VCaP (cell line): ENCODE results near the gene KDM5A.

ENCODE experiments used
- H3K27ac ChIP-seq: fragments of 450-650 bp; 2 replicates; pipeline ENCODE4 v1.5.1; 2017
- TF ChIP-seq, protein P1 (sequence below): fragments of 450-650 bp; conservative IDR thresholded peaks from 2 replicates; pipeline ENCODE4 v1.5.1; 2017; ENCODE audit warnings: mild to moderate bottlenecking, moderate library complexity

Gene KDM5A

DNA sequence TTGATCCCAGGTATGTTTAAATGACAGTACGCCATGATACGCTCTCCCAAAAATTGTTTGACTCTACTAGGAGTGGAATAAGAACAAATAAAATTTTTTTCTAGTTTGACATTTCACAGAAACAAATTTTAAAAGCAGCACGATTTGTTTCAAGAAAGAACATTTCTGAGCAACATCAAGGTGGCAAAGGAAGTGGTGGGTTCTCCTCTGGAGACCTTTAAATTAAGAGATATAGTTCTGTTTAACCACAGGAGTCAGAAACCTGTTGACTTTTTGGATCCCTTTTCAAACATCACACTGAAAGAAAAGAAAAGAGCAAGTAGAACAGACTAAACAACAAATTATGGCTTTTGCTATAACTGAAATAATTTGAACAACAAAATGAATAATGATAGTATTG is 124.0 kb downstream of the KDM5A start:
- no peak overlapping the region for H3K27ac ChIP-seq
- TF ChIP-seq, protein P1, sequence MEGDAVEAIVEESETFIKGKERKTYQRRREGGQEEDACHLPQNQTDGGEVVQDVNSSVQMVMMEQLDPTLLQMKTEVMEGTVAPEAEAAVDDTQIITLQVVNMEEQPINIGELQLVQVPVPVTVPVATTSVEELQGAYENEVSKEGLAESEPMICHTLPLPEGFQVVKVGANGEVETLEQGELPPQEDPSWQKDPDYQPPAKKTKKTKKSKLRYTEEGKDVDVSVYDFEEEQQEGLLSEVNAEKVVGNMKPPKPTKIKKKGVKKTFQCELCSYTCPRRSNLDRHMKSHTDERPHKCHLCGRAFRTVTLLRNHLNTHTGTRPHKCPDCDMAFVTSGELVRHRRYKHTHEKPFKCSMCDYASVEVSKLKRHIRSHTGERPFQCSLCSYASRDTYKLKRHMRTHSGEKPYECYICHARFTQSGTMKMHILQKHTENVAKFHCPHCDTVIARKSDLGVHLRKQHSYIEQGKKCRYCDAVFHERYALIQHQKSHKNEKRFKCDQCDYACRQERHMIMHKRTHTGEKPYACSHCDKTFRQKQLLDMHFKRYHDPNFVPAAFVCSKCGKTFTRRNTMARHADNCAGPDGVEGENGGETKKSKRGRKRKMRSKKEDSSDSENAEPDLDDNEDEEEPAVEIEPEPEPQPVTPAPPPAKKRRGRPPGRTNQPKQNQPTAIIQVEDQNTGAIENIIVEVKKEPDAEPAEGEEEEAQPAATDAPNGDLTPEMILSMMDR: no peak

DNA sequence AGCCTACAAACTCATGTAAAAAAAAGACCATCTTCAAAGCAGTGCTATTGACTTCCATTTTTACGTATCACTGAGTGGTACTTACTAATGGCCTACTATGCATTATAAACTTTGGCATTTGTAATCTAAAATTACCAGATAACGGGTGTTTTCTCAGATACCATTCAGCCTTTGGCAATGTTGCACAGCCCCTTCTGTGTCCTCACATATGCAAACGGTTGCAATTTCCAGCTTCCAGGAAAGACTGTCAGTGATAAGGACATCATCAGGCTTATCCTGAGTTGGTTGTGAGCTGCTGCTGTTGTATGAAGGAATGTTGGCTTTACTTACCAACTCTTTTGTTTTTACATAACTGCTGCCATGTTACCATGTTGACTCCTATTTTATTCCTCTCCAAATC is 124.9 kb downstream of the KDM5A start:
- H3K27ac ChIP-seq: no peak overlapping the region
- TF ChIP-seq, protein P1: no peak

DNA sequence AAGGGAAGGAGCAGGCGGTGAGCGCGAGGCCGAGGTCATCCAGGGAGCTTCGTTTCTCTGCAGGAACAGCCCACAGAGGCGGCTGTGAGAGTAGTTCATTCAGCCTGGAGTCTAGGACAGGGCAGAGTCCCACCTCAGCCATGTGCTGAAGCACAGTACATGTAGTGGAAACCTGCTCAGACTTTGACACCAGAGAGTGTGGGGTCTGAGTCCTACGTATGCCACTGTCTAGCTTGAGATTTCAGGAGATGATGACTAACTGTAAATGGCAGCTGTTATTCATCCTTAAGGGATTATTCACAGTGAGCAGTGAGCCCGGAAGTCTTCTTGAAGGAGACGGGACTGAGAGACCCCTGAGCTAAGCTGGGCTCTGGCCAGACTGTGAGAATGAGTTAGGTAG is 125.5 kb downstream of the KDM5A start:
- H3K27ac ChIP-seq: no peak overlapping the region
- TF ChIP-seq, protein P1: no peak

DNA sequence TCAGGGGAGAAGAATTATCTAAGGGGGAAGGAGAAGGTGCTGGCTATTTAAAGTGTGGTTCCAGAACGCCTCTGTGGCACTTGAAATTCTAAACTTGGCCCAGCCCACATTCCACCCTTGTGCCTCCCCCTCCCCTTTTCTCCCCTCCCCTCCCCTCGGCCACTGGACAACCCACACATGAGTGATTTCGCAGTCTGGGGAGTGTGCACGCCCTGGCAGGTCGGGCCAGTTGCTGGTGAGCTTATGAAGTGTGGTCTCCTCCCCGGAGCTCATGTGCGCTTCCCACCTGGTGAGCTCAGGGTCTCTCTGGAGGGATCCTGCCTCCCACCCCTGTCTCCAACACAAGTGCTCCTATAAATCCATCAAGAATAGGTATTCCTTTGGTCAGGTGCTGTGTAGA is 126.3 kb downstream of the KDM5A start, which contains the start of gene SLC6A13:
Gene SLC6A13 (minus strand): TSS at position 20 of the 400 bp plus-strand sequence. CDS start 2,784 bp downstream, outside the sequence.
- TF ChIP-seq, protein P1: no peak
- H3K27ac ChIP-seq: no peak within 1 kb of the TSS

DNA sequence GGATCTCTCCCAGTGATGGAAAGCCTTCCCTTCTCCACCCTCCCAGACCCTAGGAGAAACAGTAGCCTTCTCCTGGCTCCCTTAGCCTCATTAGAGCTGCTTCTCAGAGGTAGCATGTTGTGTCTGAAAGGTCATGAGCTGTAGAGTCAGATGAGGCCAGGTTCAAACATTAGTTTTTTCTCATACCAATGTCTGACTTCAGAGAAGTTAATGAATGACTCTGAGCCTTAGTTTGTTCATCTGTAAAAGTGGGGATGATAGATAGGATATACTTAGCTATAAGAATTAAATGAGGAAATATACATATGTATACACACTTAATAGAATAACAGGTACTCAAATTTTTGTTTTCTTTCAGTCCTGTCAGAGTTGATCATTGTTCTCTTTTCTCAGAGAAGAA is 127.0 kb downstream of the KDM5A start:
- no peak overlapping the region for H3K27ac ChIP-seq
- TF ChIP-seq, protein P1: no peak

DNA sequence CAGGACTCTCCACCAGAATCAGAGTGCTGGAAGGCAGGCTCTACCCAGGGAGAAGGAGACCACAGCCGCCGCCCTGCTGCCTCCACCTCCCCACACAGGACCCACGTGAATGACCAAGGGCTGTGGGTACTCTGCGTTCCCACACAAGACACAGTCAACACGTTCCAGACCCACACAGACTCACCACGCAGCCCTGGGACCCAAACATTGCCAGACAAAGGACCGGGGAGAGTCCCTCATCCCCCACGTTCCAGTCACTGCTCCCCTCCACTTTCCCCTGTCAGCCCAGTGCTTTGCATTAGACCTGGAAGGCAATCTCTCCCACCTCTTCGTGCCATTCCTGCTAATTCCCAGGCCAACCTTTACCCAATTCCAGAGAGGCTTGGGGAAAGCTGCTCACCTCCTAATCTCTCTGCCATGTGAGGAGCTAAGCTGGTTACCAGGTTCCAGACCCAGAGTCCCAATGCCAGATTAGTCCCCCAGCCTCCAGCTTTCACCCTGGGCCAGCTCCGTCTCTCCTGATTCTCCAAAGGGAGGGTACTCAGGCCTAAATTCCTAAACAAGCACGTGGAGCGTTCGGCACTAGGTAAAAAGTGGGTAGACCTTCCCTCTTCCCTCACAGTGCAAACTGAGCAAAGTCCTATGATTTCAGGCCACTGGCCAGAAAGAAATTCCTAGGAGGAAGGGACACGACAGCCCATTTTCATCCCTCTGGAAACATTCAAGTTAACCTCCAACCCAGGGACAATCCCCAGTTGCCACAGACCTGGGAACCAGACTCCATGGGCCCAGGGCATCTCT is 131.4 kb downstream of the KDM5A start:
- H3K27ac ChIP-seq: no peak overlapping the region
- TF ChIP-seq, protein P1: no peak

DNA sequence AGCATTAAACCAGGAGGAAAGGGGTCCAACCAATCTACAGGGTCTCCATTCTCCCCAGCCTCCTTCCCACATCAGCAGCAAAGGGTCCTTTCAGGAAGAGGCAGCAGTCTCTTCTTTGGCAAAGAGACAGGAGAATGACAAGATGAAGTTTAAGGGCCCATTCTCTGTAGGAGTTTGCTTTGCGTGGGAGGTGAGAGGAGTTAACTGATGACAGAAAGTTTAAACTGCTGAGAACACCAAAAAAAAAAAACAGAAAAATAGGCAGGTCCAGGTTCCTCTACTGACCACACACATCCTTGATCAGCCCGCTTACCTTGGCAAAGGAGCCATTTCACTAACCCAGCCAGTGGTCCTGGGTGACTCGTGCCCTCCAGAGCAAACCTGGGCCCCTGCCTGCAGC is 132.2 kb downstream of the KDM5A start:
- TF ChIP-seq, protein P1: no peak
- no peak overlapping the region for H3K27ac ChIP-seq
